Osteoblast (primary cell): ENCODE data around the gene SHISA7. TPM values are rescaled to one million over a fixed set of nuclear protein-coding genes. Genes with fewer than 3 reads are reported as not detected.
"Not testable (repeated sequence)": the region's sequence is repeated elsewhere in the genome, so short reads cannot be mapped to it uniquely, and the experiment has no call there.

Experiments
- DNase-seq: peaks from one replicate; pipeline ENCODE4 v3.0.0; 2011; ENCODE audit warnings: low spot score, mixed read lengths; ENCODE audit not compliant: insufficient read length; ENCODE audit errors: missing footprints
- H2AFZ ChIP-seq: 2 replicates; pipeline ENCODE4 v1.6.0; 2011; ENCODE audit warnings: mild to moderate bottlenecking, low read length
- H3K27ac ChIP-seq: 2 replicates; pipeline ENCODE4 v1.5.1; 2011; ENCODE audit warnings: mild to moderate bottlenecking, low read depth, low read length, moderate library complexity
- H3K27me3 ChIP-seq: 2 replicates; pipeline ENCODE4 v1.6.0; 2012; ENCODE audit warnings: mild to moderate bottlenecking, control low read depth, inconsistent platforms, low read length, moderate library complexity; ENCODE audit not compliant: insufficient read depth
- H3K36me3 ChIP-seq: 2 replicates; pipeline ENCODE4 v1.5.1; 2011; ENCODE audit warnings: mild to moderate bottlenecking, low read length, control low read depth, moderate library complexity; ENCODE audit not compliant: insufficient read depth
- H3K4me1 ChIP-seq: 2 replicates; pipeline ENCODE4 v1.5.1; 2011; ENCODE audit warnings: mild to moderate bottlenecking, low read length, control low read depth, moderate library complexity; ENCODE audit not compliant: insufficient read depth
- H3K4me2 ChIP-seq: 2 replicates; pipeline ENCODE4 v1.6.0; 2011; ENCODE audit warnings: mild to moderate bottlenecking, low read length; ENCODE audit not compliant: insufficient read depth
- H3K4me3 ChIP-seq: fragments of 200-600 bp; sonication (generic); 3 replicates; pipeline ENCODE4 v1.5.1; 2012; ENCODE audit warnings: mild to moderate bottlenecking, low read length, inconsistent platforms; ENCODE audit not compliant: insufficient read depth
- H3K79me2 ChIP-seq: 2 replicates; pipeline ENCODE4 v1.6.0; 2012; ENCODE audit warnings: mild to moderate bottlenecking, low read length, control low read depth, inconsistent platforms; ENCODE audit not compliant: insufficient read depth
- H3K9me3 ChIP-seq: 2 replicates; pipeline ENCODE4 v1.5.1; 2011; ENCODE audit warnings: low read depth, low read length, control low read depth
- H4K20me1 ChIP-seq: 2 replicates; pipeline ENCODE4 v1.6.0; 2012; ENCODE audit warnings: mild to moderate bottlenecking, low read length, control low read depth; ENCODE audit not compliant: insufficient read depth
- total RNA-seq: library from RNA; depleted of rRNA; stranded (reverse); fragments of >200 nt; gene quantifications from 2 replicates; pipeline ENCODE4 v1.2.3, GENCODE V29; 2012
- TF ChIP-seq, protein P1 (sequence below): IDR thresholded peaks from 2 replicates; pipeline ENCODE4 v1.5.1; 2011; ENCODE audit warnings: mild to moderate bottlenecking, low read depth, low read length, moderate library complexity; ENCODE audit errors: extremely low read depth

SHISA7 gene
- total RNA-seq, 1 donor: not detected

DNA sequence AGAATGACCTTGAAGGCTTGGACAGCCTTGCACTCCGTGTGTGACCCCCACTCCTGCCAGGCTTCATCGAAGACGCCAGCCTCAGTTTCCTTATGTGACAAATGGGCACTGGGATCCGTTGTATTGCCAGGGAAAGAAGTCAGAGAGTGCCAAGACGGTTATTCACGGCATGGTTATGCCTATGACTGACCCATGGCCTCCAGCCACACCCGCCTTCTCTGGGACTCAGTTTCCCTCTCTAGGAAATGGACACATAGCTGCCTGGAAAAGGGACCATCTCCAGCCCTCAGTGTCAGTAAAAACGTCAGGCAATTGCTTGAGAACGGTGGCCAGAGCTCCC lies 34.6 kb downstream of the SHISA7 start:
- peaks cover 22% of the 10 kb centered on the region for H3K4me1 ChIP-seq
- peaks cover 22% of the 10 kb centered on the region for H3K36me3 ChIP-seq
- peak overlapping the region; percentile 81 for H3K4me2 ChIP-seq
- peaks cover 22% of the 10 kb centered on the region for H4K20me1 ChIP-seq
- peak overlapping the region; percentile 91 for H2AFZ ChIP-seq
- no peaks in the 10 kb centered on the region for H3K9me3 ChIP-seq
- peak overlapping the region; percentile 93 for H3K27ac ChIP-seq
- TF ChIP-seq, protein P1, sequence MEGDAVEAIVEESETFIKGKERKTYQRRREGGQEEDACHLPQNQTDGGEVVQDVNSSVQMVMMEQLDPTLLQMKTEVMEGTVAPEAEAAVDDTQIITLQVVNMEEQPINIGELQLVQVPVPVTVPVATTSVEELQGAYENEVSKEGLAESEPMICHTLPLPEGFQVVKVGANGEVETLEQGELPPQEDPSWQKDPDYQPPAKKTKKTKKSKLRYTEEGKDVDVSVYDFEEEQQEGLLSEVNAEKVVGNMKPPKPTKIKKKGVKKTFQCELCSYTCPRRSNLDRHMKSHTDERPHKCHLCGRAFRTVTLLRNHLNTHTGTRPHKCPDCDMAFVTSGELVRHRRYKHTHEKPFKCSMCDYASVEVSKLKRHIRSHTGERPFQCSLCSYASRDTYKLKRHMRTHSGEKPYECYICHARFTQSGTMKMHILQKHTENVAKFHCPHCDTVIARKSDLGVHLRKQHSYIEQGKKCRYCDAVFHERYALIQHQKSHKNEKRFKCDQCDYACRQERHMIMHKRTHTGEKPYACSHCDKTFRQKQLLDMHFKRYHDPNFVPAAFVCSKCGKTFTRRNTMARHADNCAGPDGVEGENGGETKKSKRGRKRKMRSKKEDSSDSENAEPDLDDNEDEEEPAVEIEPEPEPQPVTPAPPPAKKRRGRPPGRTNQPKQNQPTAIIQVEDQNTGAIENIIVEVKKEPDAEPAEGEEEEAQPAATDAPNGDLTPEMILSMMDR: no peak
- peaks cover 3% of the 10 kb centered on the region for H3K27me3 ChIP-seq
- DNase-seq: no peak
- H3K4me3 ChIP-seq: peak overlapping the region; percentile 87
- peaks cover 35% of the 10 kb centered on the region for H3K79me2 ChIP-seq

DNA sequence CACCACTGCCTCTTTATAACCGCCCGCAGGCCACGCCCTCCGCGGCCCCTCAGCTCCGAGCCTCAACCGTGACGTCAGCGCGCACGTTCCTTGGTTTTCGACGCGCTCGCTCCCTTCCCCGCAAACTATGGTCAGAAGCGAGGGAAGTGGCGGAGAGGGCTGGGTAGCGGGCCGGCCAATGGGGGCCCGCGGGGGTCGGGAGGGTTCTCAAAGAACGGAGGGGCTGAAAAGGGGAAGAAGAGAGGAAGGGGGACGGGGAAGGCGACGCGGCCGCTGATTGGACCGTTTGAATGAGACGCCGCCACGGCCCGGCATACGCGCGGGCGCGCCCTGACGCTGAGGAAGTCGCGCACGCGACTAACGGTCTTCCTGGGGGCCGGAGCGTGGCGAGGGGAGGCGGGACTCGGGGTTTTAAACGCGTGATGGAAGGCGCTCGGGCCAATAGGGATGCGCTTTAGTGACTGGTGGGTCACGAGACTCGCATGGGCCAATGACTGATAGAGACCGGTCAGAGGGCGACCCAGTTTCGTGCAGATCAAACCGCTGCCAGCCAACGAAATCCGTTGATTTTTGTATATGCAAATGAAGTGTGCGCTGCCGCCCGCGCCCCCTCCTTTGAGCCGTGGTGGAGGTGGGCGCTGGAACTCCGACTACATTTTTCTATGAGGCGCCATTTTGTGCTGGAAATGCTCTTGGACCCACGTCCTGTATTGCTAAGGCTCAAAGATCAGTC lies 35.1 kb downstream of the SHISA7 start:
- DNase-seq: peak; percentile 100
- H3K27ac ChIP-seq: peak overlapping the region; percentile 93
- H3K4me3 ChIP-seq: peak overlapping the region; percentile 87
- TF ChIP-seq, protein P1: no peak
- H3K9me3 ChIP-seq: no peaks in the 10 kb centered on the region
- peaks cover 3% of the 10 kb centered on the region for H3K27me3 ChIP-seq
- peaks cover 27% of the 10 kb centered on the region for H3K36me3 ChIP-seq
- H2AFZ ChIP-seq: peak overlapping the region; percentile 91
- H3K4me1 ChIP-seq: peaks cover 22% of the 10 kb centered on the region
- H3K4me2 ChIP-seq: peak overlapping the region; percentile 81
- H4K20me1 ChIP-seq: peaks cover 24% of the 10 kb centered on the region
- peaks cover 36% of the 10 kb centered on the region for H3K79me2 ChIP-seq

DNA sequence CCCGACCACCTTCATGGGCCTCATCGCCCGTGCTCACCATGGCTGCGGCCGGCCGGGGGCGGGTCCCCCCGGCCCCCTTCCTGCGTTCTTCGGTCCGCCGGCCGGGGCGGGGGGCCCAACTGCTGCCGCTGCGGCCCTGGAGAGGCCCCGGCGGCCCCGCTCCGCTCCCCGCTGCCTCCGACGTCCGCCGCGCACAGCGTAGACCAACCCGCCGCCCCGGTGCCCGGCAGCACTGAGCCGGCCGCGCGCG lies 35.6 kb downstream of the SHISA7 start, which contains the start of gene UBE2S:
TSS of gene UBE2S (minus strand) at position 239 of the 250 bp plus-strand sequence. CDS start at position 40, 199 bp downstream.
- H3K27me3 ChIP-seq, DNase-seq, H3K9me3 ChIP-seq: not testable (repeated sequence)
- peak within 1 kb of the TSS; percentile 81 for H3K4me2 ChIP-seq
- H4K20me1 ChIP-seq: peaks cover 29% of the 10 kb centered on the region
- H3K4me3 ChIP-seq: peak within 1 kb of the TSS; percentile 87
- H3K79me2 ChIP-seq: peaks cover 40% of the 10 kb centered on the region
- peak within 1 kb of the TSS; percentile 91 for H2AFZ ChIP-seq
- H3K4me1 ChIP-seq: peaks cover 22% of the 10 kb centered on the region
- H3K27ac ChIP-seq: peak within 1 kb of the TSS; percentile 93
- H3K36me3 ChIP-seq: peaks cover 31% of the 10 kb centered on the region

DNA sequence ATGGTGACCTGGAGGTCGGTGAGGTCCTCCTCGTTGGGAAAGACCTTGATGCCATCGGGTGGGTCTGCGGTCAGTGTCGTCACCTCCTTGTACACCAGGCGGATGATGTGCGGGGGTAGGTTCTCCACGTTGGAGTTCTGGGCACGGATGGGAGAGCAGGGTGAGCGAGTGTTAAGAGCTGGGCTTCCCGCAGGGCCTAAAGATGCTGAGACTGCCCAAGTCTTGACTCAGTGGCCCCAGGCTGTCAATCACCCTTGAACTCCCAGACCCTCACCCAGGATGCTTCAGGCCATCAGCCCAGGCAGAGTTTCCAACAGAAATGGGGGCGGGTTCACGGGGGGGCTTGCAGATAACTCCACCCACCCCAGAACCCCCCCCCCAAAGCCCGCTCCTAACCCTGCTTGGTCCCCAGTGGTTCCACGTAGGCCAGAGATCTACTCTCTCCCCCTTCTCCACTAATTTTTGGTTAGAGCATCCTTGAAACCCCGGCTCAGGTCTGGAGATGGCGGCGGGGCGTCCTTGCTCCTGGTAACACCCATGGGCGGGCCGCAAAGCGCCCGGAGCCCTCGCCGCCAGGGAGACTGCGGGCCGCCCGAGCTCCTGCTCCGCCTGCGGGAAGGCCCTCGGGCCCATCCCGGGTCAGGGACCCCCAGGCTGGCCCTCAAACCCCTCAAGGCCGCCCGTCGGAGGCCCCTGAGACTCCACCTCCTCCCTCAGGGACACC lies 36.1 kb downstream of the SHISA7 start:
- Histone ChIP-seq H4K20me1 (peaks cover 33% of the 10 kb centered on the region), H3K4me2 (peak overlapping the region; percentile 81), H3K4me1 (peaks cover 22% of the 10 kb centered on the region), H2AFZ (no peak overlapping the region), H3K27ac (peak overlapping the region; percentile 93), H3K4me3 (peak overlapping the region; percentile 87), H3K27me3 (peaks cover 3% of the 10 kb centered on the region), H3K36me3 (peaks cover 36% of the 10 kb centered on the region), H3K9me3 (no peaks in the 10 kb centered on the region), H3K79me2 (peaks cover 45% of the 10 kb centered on the region)
- peak; percentile 92 for DNase-seq
- TF ChIP-seq, protein P1: no peak
